PC-3 (cell line): ENCODE results near the gene GARIN3. TPM values are rescaled to one million over a fixed set of nuclear protein-coding genes. Genes with fewer than 3 reads are reported as not detected.

Source experiments
- ATAC-seq: fragments of 200-7000 bp; cut with Tn5 transposase; 2 replicates; pipeline ENCODE4 v1.9.1; 2020; ENCODE audit warnings: mild to moderate bottlenecking, moderate library complexity
- BruUV-seq: library from RNA; stranded (reverse); fragments of 400-500 nt; replicated peaks from 2 replicates; lab custom pipeline; 2021; lab: Mats Ljungman, UMichigan
- CTCF ChIA-PET: fragments of 300-600 bp; sonication (Branson Sonifier 250); formaldehyde crosslinking; loops from one replicate; lab custom pipeline; 2022; ENCODE audit warnings: antibody characterized with exemption; lab: Charles Lee
- POLR2A ChIA-PET: fragments of 300-600 bp; sonication (Branson Sonifier 250); formaldehyde crosslinking; loops from one replicate; lab custom pipeline; 2022; ENCODE audit warnings: antibody characterized with exemption; ENCODE audit not compliant: unreplicated experiment; lab: Charles Lee
- DNase-seq: peaks from one replicate; pipeline ENCODE4 v3.0.0-alpha.2; 2015
- H2AFZ ChIP-seq: fragments of 300-600 bp; sonication (generic); 2 replicates; pipeline ENCODE4 v1.6.0; 2016; ENCODE audit warnings: antibody characterized with exemption, low read length
- H3F3A ChIP-seq: fragments of 300-600 bp; sonication (generic); one replicate; pipeline ENCODE4 v1.6.0; 2017; ENCODE audit warnings: antibody characterized with exemption, low read length, control low read depth, mild to moderate bottlenecking; ENCODE audit not compliant: unreplicated experiment
- H3K27ac ChIP-seq: fragments of 300-600 bp; sonication (generic); 2 replicates; pipeline ENCODE4 v1.5.1; 2016; ENCODE audit warnings: mild to moderate bottlenecking, low read length
- H3K27me3 ChIP-seq: fragments of 300-600 bp; sonication (generic); 2 replicates; pipeline ENCODE4 v1.6.1; 2016; ENCODE audit warnings: low read length, mixed read lengths
- H3K36me3 ChIP-seq: fragments of 300-600 bp; sonication (generic); 2 replicates; pipeline ENCODE4 v1.6.1; 2016; ENCODE audit warnings: low read depth, mixed run types, low read length, mixed read lengths
- H3K4me1 ChIP-seq: fragments of 300-600 bp; sonication (generic); 2 replicates; pipeline ENCODE4 v1.5.1; 2016; ENCODE audit warnings: low read length; ENCODE audit not compliant: insufficient read depth
- H3K4me2 ChIP-seq: fragments of 300-600 bp; sonication (generic); 2 replicates; pipeline ENCODE4 v1.6.0; 2016; ENCODE audit warnings: low read length
- H3K4me3 ChIP-seq: fragments of 300-600 bp; sonication (generic); 2 replicates; pipeline ENCODE4 v1.5.1; 2016; ENCODE audit warnings: mild to moderate bottlenecking, low read length, mixed read lengths
- H3K79me2 ChIP-seq: fragments of 300-600 bp; sonication (generic); 2 replicates; pipeline ENCODE4 v1.6.1; 2017; ENCODE audit warnings: low read length, mixed read lengths
- H3K9ac ChIP-seq: fragments of 300-600 bp; sonication (generic); 2 replicates; pipeline ENCODE4 v1.6.0; 2016; ENCODE audit warnings: mild to moderate bottlenecking, low read length
- H3K9me2 ChIP-seq: fragments of 300-600 bp; sonication (generic); replicated peaks from 2 replicates; pipeline ENCODE4 v1.6.1; 2016; ENCODE audit warnings: mixed run types, low read length, mixed read lengths
- H3K9me3 ChIP-seq: fragments of 300-600 bp; sonication (generic); 2 replicates; pipeline ENCODE4 v1.6.1; 2016; ENCODE audit warnings: low read length, mixed read lengths
- H4K20me1 ChIP-seq: fragments of 300-600 bp; sonication (generic); 2 replicates; pipeline ENCODE4 v1.6.1; 2016; ENCODE audit warnings: low read length, mixed read lengths
- CTCF ChIP-seq: fragments of 300-600 bp; sonication (generic); conservative IDR thresholded peaks from 2 replicates; pipeline ENCODE4 v1.5.1; 2017; ENCODE audit warnings: antibody characterized with exemption, low read depth, mild to moderate bottlenecking, low read length
- EZH2 ChIP-seq: fragments of 300-600 bp; sonication (generic); IDR thresholded peaks from one replicate; pipeline ENCODE4 v1.6.1; 2017; ENCODE audit warnings: antibody characterized with exemption, mild to moderate bottlenecking, low read length; ENCODE audit not compliant: unreplicated experiment
- EZH2phosphoT487 ChIP-seq: fragments of 300-600 bp; sonication (generic); IDR thresholded peaks from 2 replicates; pipeline ENCODE4 v1.6.1; 2018; ENCODE audit warnings: mild to moderate bottlenecking, antibody characterized with exemption, low read length, borderline replicate concordance
- intact Hi-C: fragments of 100-400 bp; cut with micrococcal nuclease; formaldehyde crosslinking; loops from 2 replicates; pipeline ENCODE4 v1.9.0; 2023
- total RNA-seq: library from RNA; depleted of rRNA; stranded (reverse); fragments of >200 nt; gene quantifications from 2 replicates; pipeline ENCODE4 v1.2.3, GENCODE V29; 2014

Gene GARIN3
- total RNA-seq, 1 experiment from 2014 or later: not detected

- intact Hi-C loops: no loop called here
- ChIA-PET CTCF (no interaction called here), POLR2A (no interaction called here)
- Histone ChIP-seq H3K4me1 (no peaks in the 10 kb centered on the region), H3K27ac (no peak overlapping the region), H3F3A (no peaks in the 10 kb centered on the region), H3K79me2 (no peaks in the 10 kb centered on the region), H3K4me2 (no peak overlapping the region), H3K36me3 (no peaks in the 10 kb centered on the region), H4K20me1 (no peaks in the 10 kb centered on the region), H3K4me3 (no peak overlapping the region), H3K9me3 (no peaks in the 10 kb centered on the region), H3K9ac (no peak overlapping the region), H3K27me3 (peaks cover 60% of the 10 kb centered on the region), H3K9me2 (no peaks in the 10 kb centered on the region), H2AFZ (no peak overlapping the region)
- ATAC-seq (no peak), DNase-seq (no peak)
- TF ChIP-seq CTCF: no peak
- no peak for TF ChIP-seq EZH2phosphoT487
- TF ChIP-seq EZH2: no peak
- no TSS peak for BruUV-seq
Measured at GRCh38 chr5:157204765-157205164, 38.7 kb upstream of the GARIN3 start.

- H3K9me3 ChIP-seq: no peaks in the 10 kb centered on the region
- ATAC-seq (no peak), DNase-seq (no peak)
- no peaks in the 10 kb centered on the region for H4K20me1 ChIP-seq
- no peaks in the 10 kb centered on the region for H3K4me1 ChIP-seq
- TF ChIP-seq EZH2phosphoT487 (no peak), EZH2 (no peak), CTCF (no peak)
- intact Hi-C loops: no loop called here
- H3K9ac ChIP-seq: no peak overlapping the region
- H3K9me2 ChIP-seq: no peaks in the 10 kb centered on the region
- no TSS peak for BruUV-seq
- peaks cover 61% of the 10 kb centered on the region for H3K27me3 ChIP-seq
- H3K79me2 ChIP-seq: no peaks in the 10 kb centered on the region
- H3K4me3 ChIP-seq: no peak overlapping the region
- H3K27ac ChIP-seq: no peak overlapping the region
- POLR2A ChIA-PET: no interaction called here
- H2AFZ ChIP-seq: no peak overlapping the region
- no peaks in the 10 kb centered on the region for H3K36me3 ChIP-seq
- H3K4me2 ChIP-seq: no peak overlapping the region
- CTCF ChIA-PET: no interaction called here
- H3F3A ChIP-seq: no peaks in the 10 kb centered on the region
Measured at GRCh38 chr5:157203417-157203816, 37.4 kb upstream of the GARIN3 start.

- ATAC-seq: no peak
- no peak overlapping the region for H2AFZ ChIP-seq
- H3K9ac ChIP-seq: no peak overlapping the region
- no peaks in the 10 kb centered on the region for H4K20me1 ChIP-seq
- POLR2A ChIA-PET: no interaction called here
- H3K36me3 ChIP-seq: no peaks in the 10 kb centered on the region
- H3F3A ChIP-seq: no peaks in the 10 kb centered on the region
- no peaks in the 10 kb centered on the region for H3K9me2 ChIP-seq
- BruUV-seq: no TSS peak
- CTCF ChIA-PET: no interaction called here
- no peak overlapping the region for H3K4me2 ChIP-seq
- no peaks in the 10 kb centered on the region for H3K4me1 ChIP-seq
- no peak overlapping the region for H3K4me3 ChIP-seq
- no peak for TF ChIP-seq EZH2phosphoT487
- no peak for TF ChIP-seq CTCF
- no peak for TF ChIP-seq EZH2
- H3K9me3 ChIP-seq: no peaks in the 10 kb centered on the region
- intact Hi-C loops: no loop called here
- no peaks in the 10 kb centered on the region for H3K79me2 ChIP-seq
- peaks cover 67% of the 10 kb centered on the region for H3K27me3 ChIP-seq
- H3K27ac ChIP-seq: no peak overlapping the region
- no peak for DNase-seq
Measured at GRCh38 chr5:157201857-157202256, 35.8 kb upstream of the GARIN3 start.
